HepG2 (cell line): ENCODE measurements around the gene MSTN. TPM values are rescaled to one million over a fixed set of nuclear protein-coding genes. Genes with fewer than 3 reads are reported as not detected.

ENCODE experiments used
- ATAC-seq: fragments of 200-7000 bp; cut with Tn5 transposase; 3 replicates; pipeline ENCODE4 v1.9.1; 2020; ENCODE audit warnings: mild to moderate bottlenecking, moderate library complexity
- BruUV-seq: library from RNA; stranded (reverse); fragments of 400-500 nt; replicated peaks from 2 replicates; lab custom pipeline; 2021; lab: Mats Ljungman, UMichigan
- CTCF ChIA-PET: fragments of 300-600 bp; formaldehyde crosslinking; extraction: SDS; loops from one replicate; lab custom pipeline; 2021; ENCODE audit warnings: low total read pairs, inconsistent platforms, low intra/inter-chr PET ratio; lab: Yijun Ruan, JAX
- POLR2A ChIA-PET: fragments of 350-600 bp; sonication (Branson Sonifier 250); formaldehyde crosslinking; loops from one replicate; lab custom pipeline; 2020; ENCODE audit warnings: antibody characterized with exemption, inconsistent platforms; lab: Yijun Ruan, JAX
- DNase-seq: peaks from one replicate; pipeline ENCODE4 v3.0.0-alpha.2; 2015; ENCODE audit warnings: low spot score
- FAIRE-seq: peaks from 3 replicates; lab custom pipeline; 2011; peaks lifted over from hg19 to GRCh38; lab: Jason Lieb, UNC
- H2AFZ ChIP-seq: one replicate; pipeline ENCODE4 v1.6.1; 2011; ENCODE audit warnings: low read length, inconsistent platforms
- H3K27ac ChIP-seq: fragments of 300-600 bp; 3 replicates; pipeline ENCODE4 v1.8.0; 2011; ENCODE audit warnings: mixed run types, mild to moderate bottlenecking, mixed read lengths, low read length, inconsistent platforms; ENCODE audit not compliant: insufficient read depth; ENCODE audit errors: extremely low read length
- H3K27me3 ChIP-seq, 2 experiments: fragments of 200-600 bp in 1 of 2; 2 replicates in 1 of 2; 3 replicates in 1 of 2; pipeline versions ENCODE4 v1.6.0 to v1.8.0; 2011; ENCODE audit warnings: low read length in 2 of 2, mild to moderate bottlenecking in 2 of 2, moderate library complexity in 2 of 2, inconsistent platforms in 1 of 2; ENCODE audit not compliant: insufficient read depth in 2 of 2, control insufficient read depth in 1 of 2
- H3K36me3 ChIP-seq, 2 experiments: fragments of 200-600 bp in 1 of 2; replicated peaks in 1 of 2; 2 replicates in 1 of 2; 3 replicates in 1 of 2; pipeline versions ENCODE4 v1.5.1 to v1.8.0; 2011; ENCODE audit warnings: low read length in 2 of 2, inconsistent platforms in 1 of 2; ENCODE audit not compliant: insufficient read depth in 2 of 2, control insufficient read depth in 1 of 2
- H3K4me1 ChIP-seq: 2 replicates; pipeline ENCODE4 v1.5.1; 2012; ENCODE audit warnings: low read length, inconsistent platforms; ENCODE audit not compliant: insufficient read depth
- H3K4me2 ChIP-seq: 2 replicates; pipeline ENCODE4 v1.6.0; 2011; ENCODE audit warnings: low read depth, low read length, inconsistent platforms
- H3K4me3 ChIP-seq, 3 experiments: fragments of 200-600 bp in 1 of 3; sonication (generic), shearing (Covaris generic) in 1 of 3; replicated peaks in 1 of 3; 2 replicates each; pipeline ENCODE4 v1.5.1; 2011 to 2016; ENCODE audit warnings: low read length in 3 of 3, inconsistent platforms in 2 of 3, low read depth in 2 of 3, mild to moderate bottlenecking in 2 of 3, control low read depth in 1 of 3, mixed read lengths in 1 of 3; ENCODE audit not compliant: insufficient read depth in 1 of 3
- H3K79me2 ChIP-seq: one replicate; pipeline ENCODE4 v1.6.1; 2011; ENCODE audit warnings: low read length, inconsistent platforms; ENCODE audit not compliant: insufficient read depth
- H3K9ac ChIP-seq: 2 replicates; pipeline ENCODE4 v1.6.0; 2011; ENCODE audit warnings: mild to moderate bottlenecking, low read depth, low read length, inconsistent platforms; ENCODE audit not compliant: insufficient read depth
- H3K9me3 ChIP-seq: 2 replicates; pipeline ENCODE4 v1.5.1; 2012; ENCODE audit warnings: mild to moderate bottlenecking, low read length
- H4K20me1 ChIP-seq: 2 replicates; pipeline ENCODE4 v1.6.0; 2011; ENCODE audit warnings: inconsistent platforms, mild to moderate bottlenecking, low read length, moderate library complexity; ENCODE audit not compliant: insufficient read depth
- ATF7-NPFF ChIP-seq: sonication (generic); formaldehyde crosslinking; IDR thresholded peaks from 2 replicates; pipeline ENCODE4 v1.8.1; 2023; ENCODE audit warnings: mild to moderate bottlenecking, low read depth, missing genetic modification reagents, moderate library complexity
- BORCS8-MEF2B ChIP-seq: sonication (generic); formaldehyde crosslinking; IDR thresholded peaks from 2 replicates; pipeline ENCODE4 v1.8.0; 2022; ENCODE audit warnings: mild to moderate bottlenecking, missing genetic modification reagents
- FOSL2 ChIP-seq: sonication (generic); formaldehyde crosslinking; IDR thresholded peaks from 2 replicates; pipeline ENCODE4 v1.4.0; 2020; ENCODE audit warnings: missing genetic modification reagents
- HDAC1 ChIP-seq: sonication (generic); formaldehyde crosslinking; IDR thresholded peaks from 2 replicates; pipeline ENCODE4 v1.5.1; 2020; ENCODE audit warnings: mild to moderate bottlenecking, missing genetic modification reagents
- HNRNPL ChIP-seq: fragments of 200-400 bp; formaldehyde crosslinking; IDR thresholded peaks from 2 replicates; pipeline ENCODE4 v1.6.1; 2017; ENCODE audit warnings: mild to moderate bottlenecking, low read depth, low read length
- HNRNPUL1 ChIP-seq: fragments of 200-400 bp; formaldehyde crosslinking; IDR thresholded peaks from 2 replicates; pipeline ENCODE4 v1.6.1; 2017; ENCODE audit warnings: low read depth, mild to moderate bottlenecking, low read length, moderate library complexity
- LCORL ChIP-seq, 2 experiments: fragments of 450-650 bp in 1 of 2; sonication (generic) in 1 of 2; formaldehyde crosslinking in 1 of 2; IDR thresholded peaks; 2 replicates each; pipeline versions ENCODE4 v1.5.0 to v1.6.1; 2017 to 2020; ENCODE audit warnings: antibody characterized with exemption in 1 of 2, missing genetic modification reagents in 1 of 2
- SMARCC2 ChIP-seq: fragments of 450-650 bp; IDR thresholded peaks from 2 replicates; pipeline ENCODE4 v1.6.1; 2017; ENCODE audit warnings: antibody characterized with exemption, mild to moderate bottlenecking
- ZFP36L1 ChIP-seq: sonication (generic); formaldehyde crosslinking; IDR thresholded peaks from 2 replicates; pipeline ENCODE4 v1.8.0; 2022; ENCODE audit warnings: mild to moderate bottlenecking, missing genetic modification reagents, moderate library complexity
- ZNF331 ChIP-seq: sonication (generic); formaldehyde crosslinking; IDR thresholded peaks from 2 replicates; pipeline ENCODE4 v1.4.0; 2020; ENCODE audit warnings: missing genetic modification reagents
- ZNF335 ChIP-seq: sonication (generic); formaldehyde crosslinking; IDR thresholded peaks from 2 replicates; pipeline ENCODE4 v1.4.0; 2020; ENCODE audit warnings: missing genetic modification reagents
- ZNF629 ChIP-seq: sonication (generic); formaldehyde crosslinking; conservative IDR thresholded peaks from 2 replicates; pipeline ENCODE4 v1.5.0; 2020; ENCODE audit warnings: missing genetic modification reagents
- ZNF724P ChIP-seq: sonication (generic); formaldehyde crosslinking; IDR thresholded peaks from 2 replicates; pipeline ENCODE4 v1.8.0; 2022; ENCODE audit warnings: missing genetic modification reagents, borderline replicate concordance
- ZNF790 ChIP-seq: sonication (generic); formaldehyde crosslinking; IDR thresholded peaks from 2 replicates; pipeline ENCODE4 v1.8.0; 2022; ENCODE audit warnings: missing genetic modification reagents, mild to moderate bottlenecking, borderline replicate concordance
- WGBS: methylation state at CpG from one replicate; pipeline ENCODE4 v1.1.6; 2017; ENCODE audit warnings: low lambda C conversion rate; 5-methylcytosine and 5-hydroxymethylcytosine counted together
- in situ Hi-C: cut with HindIII; loops from 2 replicates; pipeline ENCODE4 v1.10.0; 2017; ENCODE audit warnings: low pct_unique_long_range_greater_than_20kb; ENCODE audit not compliant: extremely low pct_ligation_motif_present
- intact Hi-C: fragments of 100-400 bp; cut with micrococcal nuclease; formaldehyde crosslinking; loops from one replicate; pipeline ENCODE4 v1.10.0; 2022; ENCODE audit not compliant: unreplicated experiment
- polyA plus RNA-seq, 8 experiments: library from polyadenylated mRNA; depleted of rRNA in 3 of 8; stranded (reverse) in 7 of 8; unstranded in 1 of 8; fragments of >200 nt; fragmentation: Illumina TruSeq in 4 of 8; extraction: Trizol in 4 of 8; gene quantifications; 2 replicates each; pipeline versions ENCODE4 v1.2.1 to v1.2.3, GENCODE V29; 2011 to 2016; ENCODE audit warnings: low read depth in 4 of 8, missing spikeins in 1 of 8, mixed read lengths in 1 of 8; ENCODE audit not compliant: insufficient read depth in 1 of 8
- total RNA-seq, 5 experiments: library from RNA; depleted of rRNA; stranded (reverse); fragments of >200 nt; fragmentation: Illumina TruSeq; extraction: Trizol; gene quantifications; 2 replicates each; pipeline ENCODE4 v1.2.3, GENCODE V29; 2016; ENCODE audit warnings: low read depth in 1 of 5
- TF ChIP-seq, protein P1 (sequence below): sonication (generic); formaldehyde crosslinking; IDR thresholded peaks from 2 replicates; pipeline ENCODE4 v1.4.0; 2020; ENCODE audit warnings: mild to moderate bottlenecking, missing genetic modification reagents

MSTN gene
- total and polyA plus RNA-seq, 2 of the 13 experiments (the other 11 are each of a cell fraction or from before 2014, with no cell fraction given), result 0.04 TPM; not detected in 1

DNA sequence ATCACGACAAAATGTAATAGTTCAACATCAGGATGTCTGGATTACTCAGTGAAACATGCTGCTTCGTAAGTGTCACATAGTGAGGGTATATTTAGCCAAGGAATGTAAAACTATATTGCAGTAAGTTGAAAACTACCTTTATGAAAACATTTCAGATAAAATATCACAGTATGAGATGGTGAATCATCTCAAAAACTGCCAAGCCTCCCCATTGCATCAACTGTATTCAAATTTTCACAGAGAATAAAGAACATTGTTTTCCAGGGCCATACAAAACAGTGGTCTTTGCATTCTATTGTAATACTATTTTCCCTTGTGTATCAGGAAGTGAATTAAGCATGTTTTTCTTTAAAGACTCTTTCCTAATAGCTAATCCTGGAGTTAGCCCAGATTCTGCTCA, 47.6 kb upstream of the MSTN start:
- Histone ChIP-seq H3K4me3 (no peak overlapping the region), H3K4me2 (no peak overlapping the region), H3K36me3 (no peaks in the 10 kb centered on the region), H3K9ac (no peak overlapping the region), H3K27me3 (no peaks in the 10 kb centered on the region; a peak in 1 of 5 replicates)
- CTCF ChIA-PET, result no interaction called here
- no peak for ATAC-seq
- in situ Hi-C loops, result no loop called here
- POLR2A ChIA-PET, result no interaction called here
- BruUV-seq, result no TSS peak
- TF ChIP-seq HNRNPL (no peak), HDAC1 (CRISPR knock-in tag) (no peak), ZNF629 (CRISPR knock-in tag) (no peak), HNRNPUL1 (no peak), ZNF724P (CRISPR knock-in tag) (no peak), LCORL (IDR thresholded peaks at IDR 0.05) (no peak), LCORL (CRISPR knock-in tag; IDR thresholded peaks at IDR 0.05) (no peak), SMARCC2 (no peak), ZFP36L1 (no peak), ZNF790 (CRISPR knock-in tag) (no peak), BORCS8-MEF2B (CRISPR knock-in tag) (no peak), ZNF335 (no peak), ZNF331 (CRISPR knock-in tag) (no peak), FOSL2 (CRISPR knock-in tag) (no peak), ATF7-NPFF (CRISPR knock-in tag) (no peak)
- TF ChIP-seq, protein P1, sequence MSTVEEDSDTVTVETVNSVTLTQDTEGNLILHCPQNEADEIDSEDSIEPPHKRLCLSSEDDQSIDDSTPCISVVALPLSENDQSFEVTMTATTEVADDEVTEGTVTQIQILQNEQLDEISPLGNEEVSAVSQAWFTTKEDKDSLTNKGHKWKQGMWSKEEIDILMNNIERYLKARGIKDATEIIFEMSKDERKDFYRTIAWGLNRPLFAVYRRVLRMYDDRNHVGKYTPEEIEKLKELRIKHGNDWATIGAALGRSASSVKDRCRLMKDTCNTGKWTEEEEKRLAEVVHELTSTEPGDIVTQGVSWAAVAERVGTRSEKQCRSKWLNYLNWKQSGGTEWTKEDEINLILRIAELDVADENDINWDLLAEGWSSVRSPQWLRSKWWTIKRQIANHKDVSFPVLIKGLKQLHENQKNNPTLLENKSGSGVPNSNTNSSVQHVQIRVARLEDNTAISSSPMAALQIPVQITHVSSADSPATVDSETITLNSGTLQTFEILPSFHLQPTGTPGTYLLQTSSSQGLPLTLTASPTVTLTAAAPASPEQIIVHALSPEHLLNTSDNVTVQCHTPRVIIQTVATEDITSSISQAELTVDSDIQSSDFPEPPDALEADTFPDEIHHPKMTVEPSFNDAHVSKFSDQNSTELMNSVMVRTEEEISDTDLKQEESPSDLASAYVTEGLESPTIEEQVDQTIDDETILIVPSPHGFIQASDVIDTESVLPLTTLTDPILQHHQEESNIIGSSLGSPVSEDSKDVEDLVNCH, result no peak
- TF ChIP-seq, all 625 proteins: peak for 0
- no peaks in the 10 kb centered on the region for H4K20me1 ChIP-seq
- intact Hi-C loops, result no loop called here
- H3K4me1 ChIP-seq, result no peaks in the 10 kb centered on the region
- FAIRE-seq (no peak), DNase-seq (no peak)
- 3% methylated on average over 2 of the region's 2 CpGs for WGBS
- no peaks in the 10 kb centered on the region for H3K9me3 ChIP-seq
- H3K79me2 ChIP-seq, result no peaks in the 10 kb centered on the region
- H2AFZ ChIP-seq, result no peak overlapping the region
- H3K27ac ChIP-seq, result no peak overlapping the region
